H1 (cell line): ENCODE measurements around the gene DYSF. TPM values are rescaled to one million over a fixed set of nuclear protein-coding genes. Genes with fewer than 3 reads are reported as not detected.

Experiments
- CTBP2 ChIP-seq: IDR thresholded peaks from 2 replicates; pipeline ENCODE4 v1.7.0; 2011; ENCODE audit warnings: borderline replicate concordance, mild to moderate bottlenecking, moderate library complexity, mixed read lengths, low read length; ENCODE audit not compliant: insufficient read depth, insufficient read length
- HDAC2 ChIP-seq, 2 experiments: fragments of 300-600 bp in 1 of 2; sonication (generic) in 1 of 2; IDR thresholded peaks; 2 replicates each; pipeline ENCODE4 v1.6.1; 2011 to 2012; ENCODE audit warnings: low read depth in 2 of 2, low read length in 2 of 2, mild to moderate bottlenecking in 2 of 2, moderate library complexity in 2 of 2, borderline replicate concordance in 1 of 2, inconsistent platforms in 1 of 2
- KDM1A ChIP-seq: fragments of 200-600, 300-600 bp; sonication (generic); IDR thresholded peaks from 2 replicates; pipeline ENCODE4 v1.7.1; 2016; ENCODE audit warnings: mild to moderate bottlenecking, low read length, borderline replicate concordance
- KDM5A ChIP-seq: fragments of 200-600 bp; IDR thresholded peaks from 2 replicates; pipeline ENCODE4 v1.7.1; 2012; ENCODE audit warnings: mild to moderate bottlenecking, low read length, inconsistent platforms, mixed read lengths
- SP4 ChIP-seq: IDR thresholded peaks from 2 replicates; pipeline ENCODE4 v1.6.1; 2012; ENCODE audit warnings: low read length, inconsistent platforms
- TAF7 ChIP-seq: optimal IDR thresholded peaks from 2 replicates; pipeline ENCODE3; 2011; ENCODE audit warnings: low read depth, mild to moderate bottlenecking, inconsistent platforms, low read length, moderate library complexity, borderline replicate concordance
- polyA plus RNA-seq, 7 experiments: library from polyadenylated mRNA; depleted of rRNA in 3 of 7; stranded (reverse) in 5 of 7; unstranded in 2 of 7; fragments of >200 nt in 5 of 7; fragments of 200-250 nt in 2 of 7; gene quantifications; 1 replicate in 5 of 7; 2 replicates in 1 of 7; 4 replicates in 1 of 7; pipeline versions ENCODE4 v1.2.1 to v1.2.3, GENCODE V29; 2011 to 2013; ENCODE audit warnings: missing spikeins in 2 of 7, mixed read lengths in 2 of 7
- total RNA-seq: library from RNA; stranded (reverse); fragmentation: NEBNext Ultra II Directional; extraction: Animal tissue kit (Norgen Biotek cat#: 25700); gene quantifications from 2 replicates; pipeline ENCODE4 v1.2.1, GENCODE V29; 2021
- TF ChIP-seq, protein P1 (sequence below): fragments of 300-600 bp; sonication (generic); IDR thresholded peaks from 2 replicates; pipeline ENCODE4 v1.7.1; 2012; ENCODE audit warnings: low read length, moderate library complexity, mild to moderate bottlenecking, inconsistent platforms; ENCODE audit not compliant: insufficient replicate concordance
- TF ChIP-seq, protein P2 (sequence below): IDR thresholded peaks from 2 replicates; pipeline ENCODE4 v1.6.1; 2012; ENCODE audit warnings: low read length, inconsistent platforms

The DYSF gene
- total and polyA plus RNA-seq, 2 of the 8 experiments (the other 6 are each of a cell fraction or from before 2014, with no cell fraction given), result 5.8 to 7.1 TPM

DNA sequence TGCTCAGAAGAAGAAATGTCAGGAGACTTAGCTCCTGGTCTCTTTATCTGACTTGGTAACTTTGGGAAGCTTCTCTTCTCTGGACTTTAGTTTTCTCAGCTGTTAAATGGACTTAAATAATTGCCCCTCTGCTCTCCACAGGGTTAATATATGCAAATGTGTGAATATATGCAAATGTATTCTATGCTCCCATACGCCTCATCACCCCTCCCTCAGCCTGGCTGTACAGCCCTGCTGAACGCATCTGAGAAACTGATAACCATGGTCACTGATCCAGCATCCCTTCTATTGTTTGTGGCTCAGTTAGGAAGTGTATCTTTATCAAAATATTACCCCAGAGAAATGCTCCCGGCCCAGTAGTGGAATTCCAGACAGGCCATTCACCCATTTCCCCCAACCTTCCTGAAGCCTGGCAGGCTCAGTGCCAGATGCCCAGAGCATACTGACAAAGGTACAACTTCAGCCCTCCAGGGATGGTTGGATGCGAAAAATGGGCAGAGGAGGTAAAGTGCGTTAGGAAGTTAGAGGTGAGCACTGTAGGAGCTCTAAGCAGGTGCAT, 103.4 kb downstream of the DYSF start (continued):
- TF ChIP-seq, protein P1, sequence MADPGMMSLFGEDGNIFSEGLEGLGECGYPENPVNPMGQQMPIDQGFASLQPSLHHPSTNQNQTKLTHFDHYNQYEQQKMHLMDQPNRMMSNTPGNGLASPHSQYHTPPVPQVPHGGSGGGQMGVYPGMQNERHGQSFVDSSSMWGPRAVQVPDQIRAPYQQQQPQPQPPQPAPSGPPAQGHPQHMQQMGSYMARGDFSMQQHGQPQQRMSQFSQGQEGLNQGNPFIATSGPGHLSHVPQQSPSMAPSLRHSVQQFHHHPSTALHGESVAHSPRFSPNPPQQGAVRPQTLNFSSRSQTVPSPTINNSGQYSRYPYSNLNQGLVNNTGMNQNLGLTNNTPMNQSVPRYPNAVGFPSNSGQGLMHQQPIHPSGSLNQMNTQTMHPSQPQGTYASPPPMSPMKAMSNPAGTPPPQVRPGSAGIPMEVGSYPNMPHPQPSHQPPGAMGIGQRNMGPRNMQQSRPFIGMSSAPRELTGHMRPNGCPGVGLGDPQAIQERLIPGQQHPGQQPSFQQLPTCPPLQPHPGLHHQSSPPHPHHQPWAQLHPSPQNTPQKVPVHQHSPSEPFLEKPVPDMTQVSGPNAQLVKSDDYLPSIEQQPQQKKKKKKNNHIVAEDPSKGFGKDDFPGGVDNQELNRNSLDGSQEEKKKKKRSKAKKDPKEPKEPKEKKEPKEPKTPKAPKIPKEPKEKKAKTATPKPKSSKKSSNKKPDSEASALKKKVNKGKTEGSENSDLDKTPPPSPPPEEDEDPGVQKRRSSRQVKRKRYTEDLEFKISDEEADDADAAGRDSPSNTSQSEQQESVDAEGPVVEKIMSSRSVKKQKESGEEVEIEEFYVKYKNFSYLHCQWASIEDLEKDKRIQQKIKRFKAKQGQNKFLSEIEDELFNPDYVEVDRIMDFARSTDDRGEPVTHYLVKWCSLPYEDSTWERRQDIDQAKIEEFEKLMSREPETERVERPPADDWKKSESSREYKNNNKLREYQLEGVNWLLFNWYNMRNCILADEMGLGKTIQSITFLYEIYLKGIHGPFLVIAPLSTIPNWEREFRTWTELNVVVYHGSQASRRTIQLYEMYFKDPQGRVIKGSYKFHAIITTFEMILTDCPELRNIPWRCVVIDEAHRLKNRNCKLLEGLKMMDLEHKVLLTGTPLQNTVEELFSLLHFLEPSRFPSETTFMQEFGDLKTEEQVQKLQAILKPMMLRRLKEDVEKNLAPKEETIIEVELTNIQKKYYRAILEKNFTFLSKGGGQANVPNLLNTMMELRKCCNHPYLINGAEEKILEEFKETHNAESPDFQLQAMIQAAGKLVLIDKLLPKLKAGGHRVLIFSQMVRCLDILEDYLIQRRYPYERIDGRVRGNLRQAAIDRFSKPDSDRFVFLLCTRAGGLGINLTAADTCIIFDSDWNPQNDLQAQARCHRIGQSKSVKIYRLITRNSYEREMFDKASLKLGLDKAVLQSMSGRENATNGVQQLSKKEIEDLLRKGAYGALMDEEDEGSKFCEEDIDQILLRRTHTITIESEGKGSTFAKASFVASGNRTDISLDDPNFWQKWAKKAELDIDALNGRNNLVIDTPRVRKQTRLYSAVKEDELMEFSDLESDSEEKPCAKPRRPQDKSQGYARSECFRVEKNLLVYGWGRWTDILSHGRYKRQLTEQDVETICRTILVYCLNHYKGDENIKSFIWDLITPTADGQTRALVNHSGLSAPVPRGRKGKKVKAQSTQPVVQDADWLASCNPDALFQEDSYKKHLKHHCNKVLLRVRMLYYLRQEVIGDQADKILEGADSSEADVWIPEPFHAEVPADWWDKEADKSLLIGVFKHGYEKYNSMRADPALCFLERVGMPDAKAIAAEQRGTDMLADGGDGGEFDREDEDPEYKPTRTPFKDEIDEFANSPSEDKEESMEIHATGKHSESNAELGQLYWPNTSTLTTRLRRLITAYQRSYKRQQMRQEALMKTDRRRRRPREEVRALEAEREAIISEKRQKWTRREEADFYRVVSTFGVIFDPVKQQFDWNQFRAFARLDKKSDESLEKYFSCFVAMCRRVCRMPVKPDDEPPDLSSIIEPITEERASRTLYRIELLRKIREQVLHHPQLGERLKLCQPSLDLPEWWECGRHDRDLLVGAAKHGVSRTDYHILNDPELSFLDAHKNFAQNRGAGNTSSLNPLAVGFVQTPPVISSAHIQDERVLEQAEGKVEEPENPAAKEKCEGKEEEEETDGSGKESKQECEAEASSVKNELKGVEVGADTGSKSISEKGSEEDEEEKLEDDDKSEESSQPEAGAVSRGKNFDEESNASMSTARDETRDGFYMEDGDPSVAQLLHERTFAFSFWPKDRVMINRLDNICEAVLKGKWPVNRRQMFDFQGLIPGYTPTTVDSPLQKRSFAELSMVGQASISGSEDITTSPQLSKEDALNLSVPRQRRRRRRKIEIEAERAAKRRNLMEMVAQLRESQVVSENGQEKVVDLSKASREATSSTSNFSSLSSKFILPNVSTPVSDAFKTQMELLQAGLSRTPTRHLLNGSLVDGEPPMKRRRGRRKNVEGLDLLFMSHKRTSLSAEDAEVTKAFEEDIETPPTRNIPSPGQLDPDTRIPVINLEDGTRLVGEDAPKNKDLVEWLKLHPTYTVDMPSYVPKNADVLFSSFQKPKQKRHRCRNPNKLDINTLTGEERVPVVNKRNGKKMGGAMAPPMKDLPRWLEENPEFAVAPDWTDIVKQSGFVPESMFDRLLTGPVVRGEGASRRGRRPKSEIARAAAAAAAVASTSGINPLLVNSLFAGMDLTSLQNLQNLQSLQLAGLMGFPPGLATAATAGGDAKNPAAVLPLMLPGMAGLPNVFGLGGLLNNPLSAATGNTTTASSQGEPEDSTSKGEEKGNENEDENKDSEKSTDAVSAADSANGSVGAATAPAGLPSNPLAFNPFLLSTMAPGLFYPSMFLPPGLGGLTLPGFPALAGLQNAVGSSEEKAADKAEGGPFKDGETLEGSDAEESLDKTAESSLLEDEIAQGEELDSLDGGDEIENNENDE, result no peak
- TF ChIP-seq HDAC2 (IDR thresholded peaks at IDR 0.05; ENCODE audit: borderline replicate concordance in 1 of 2, low read depth in 2 of 2, low read length in 2 of 2), result no peak
- no peak for TF ChIP-seq KDM1A
- no peak for TF ChIP-seq CTBP2
- TF ChIP-seq SP4, result no peak
- no peak for TF ChIP-seq TAF7
- TF ChIP-seq KDM5A, result no peak
- TF ChIP-seq, protein P2, sequence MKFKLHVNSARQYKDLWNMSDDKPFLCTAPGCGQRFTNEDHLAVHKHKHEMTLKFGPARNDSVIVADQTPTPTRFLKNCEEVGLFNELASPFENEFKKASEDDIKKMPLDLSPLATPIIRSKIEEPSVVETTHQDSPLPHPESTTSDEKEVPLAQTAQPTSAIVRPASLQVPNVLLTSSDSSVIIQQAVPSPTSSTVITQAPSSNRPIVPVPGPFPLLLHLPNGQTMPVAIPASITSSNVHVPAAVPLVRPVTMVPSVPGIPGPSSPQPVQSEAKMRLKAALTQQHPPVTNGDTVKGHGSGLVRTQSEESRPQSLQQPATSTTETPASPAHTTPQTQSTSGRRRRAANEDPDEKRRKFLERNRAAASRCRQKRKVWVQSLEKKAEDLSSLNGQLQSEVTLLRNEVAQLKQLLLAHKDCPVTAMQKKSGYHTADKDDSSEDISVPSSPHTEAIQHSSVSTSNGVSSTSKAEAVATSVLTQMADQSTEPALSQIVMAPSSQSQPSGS, result no peak
